Stimulated activated CD4-positive, alpha-beta T cell treated with anti-CD3 and anti-CD28 coated beads, Interleukin-12 subunit alpha, Interleukin-12 subunit beta, amount 100 ng/mL, for 48 hours (primary cell): ENCODE measurements around the gene SAA4.
"Not testable (repeated sequence)": the region's sequence is repeated elsewhere in the genome, so short reads cannot be mapped to it uniquely, and the experiment has no call there.

Source experiments
- DNase-seq, 3 donors: peaks; one replicate each; pipeline ENCODE4 v3.0.0-alpha.2; 2020; ENCODE audit warnings: low read depth in 2 of 3, low spot score in 1 of 3

The SAA4 gene

DNA sequence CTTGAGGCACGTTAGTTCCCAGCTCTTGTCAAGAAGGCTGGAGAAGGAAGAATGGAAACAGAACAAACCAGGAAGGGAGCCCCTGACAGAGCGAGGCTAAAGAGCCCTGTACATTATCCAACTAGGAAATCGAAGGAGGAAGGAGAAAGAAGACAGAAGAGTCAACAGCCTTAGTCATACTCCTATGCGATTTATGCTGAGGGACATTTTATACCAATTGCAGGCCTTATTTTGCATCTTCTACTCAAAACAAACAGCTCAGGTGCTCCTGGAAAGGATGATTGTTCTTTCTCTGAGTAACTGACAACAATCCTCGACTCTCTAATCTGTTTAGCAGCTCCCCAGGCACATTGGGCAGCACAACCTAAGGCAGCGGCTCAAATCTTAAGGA is 10.6 kb upstream of the SAA4 start:
- DNase-seq: not testable (repeated sequence)

DNA sequence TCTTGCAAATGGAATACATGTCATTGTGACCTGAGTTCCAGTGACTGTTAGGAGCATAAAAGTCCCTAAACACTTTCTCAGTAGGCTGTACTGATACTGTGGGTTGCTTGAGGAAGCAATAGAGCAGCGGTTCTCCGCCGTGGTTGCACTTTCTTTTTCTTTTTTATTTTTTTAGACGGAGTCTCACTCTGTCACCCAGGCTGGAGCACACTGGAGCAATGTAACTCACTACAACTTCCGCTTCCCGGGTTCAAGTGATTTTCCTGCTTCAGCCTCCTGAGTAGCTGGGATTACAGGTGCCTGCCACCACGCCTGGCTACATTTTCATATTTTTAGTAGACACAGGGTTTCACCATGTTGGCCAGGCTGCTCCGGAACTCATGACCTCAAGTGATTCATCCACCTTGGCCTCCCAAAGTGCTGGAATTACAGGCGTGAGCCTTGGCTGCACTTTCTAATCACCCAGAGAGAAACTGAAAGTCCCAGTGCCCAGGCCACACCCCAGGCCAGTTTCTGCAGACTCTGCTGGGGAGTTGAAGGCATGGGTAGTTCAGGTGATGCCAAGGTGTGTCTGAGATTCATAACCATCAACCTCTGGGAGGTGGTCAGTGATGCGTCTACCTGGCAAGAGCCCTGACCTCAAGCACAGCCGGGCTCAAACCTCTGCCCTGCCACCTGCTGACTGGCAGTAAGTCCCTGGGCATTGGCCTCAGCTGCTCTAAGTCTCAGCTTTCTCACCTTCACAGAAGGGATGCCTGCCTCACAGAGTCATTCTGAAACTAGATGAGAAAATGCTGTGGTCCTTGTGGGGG is 10.0 kb upstream of the SAA4 start:
- peak in 1 of 3 donors; percentile 8 for DNase-seq

DNA sequence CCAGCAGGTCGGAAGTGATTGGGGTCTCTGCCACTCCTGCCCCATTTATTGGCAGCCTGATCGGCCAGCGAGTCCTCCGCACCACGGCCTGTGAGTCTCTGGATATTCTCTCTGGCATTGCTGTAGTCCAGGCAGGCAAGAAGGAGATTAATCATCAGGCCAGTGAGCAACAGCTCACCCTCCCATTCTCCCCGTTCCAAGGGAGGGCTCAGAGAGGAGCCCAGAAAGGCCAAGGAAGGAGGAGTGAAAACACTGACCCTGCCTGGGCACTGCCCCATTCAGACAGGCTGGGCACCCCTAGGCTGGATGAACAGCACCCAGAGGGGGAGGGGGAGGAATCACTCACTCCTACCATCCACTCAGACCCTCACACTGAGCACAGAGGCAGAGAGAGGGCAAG is 8.8 kb upstream of the SAA4 start:
- no peak for DNase-seq

DNA sequence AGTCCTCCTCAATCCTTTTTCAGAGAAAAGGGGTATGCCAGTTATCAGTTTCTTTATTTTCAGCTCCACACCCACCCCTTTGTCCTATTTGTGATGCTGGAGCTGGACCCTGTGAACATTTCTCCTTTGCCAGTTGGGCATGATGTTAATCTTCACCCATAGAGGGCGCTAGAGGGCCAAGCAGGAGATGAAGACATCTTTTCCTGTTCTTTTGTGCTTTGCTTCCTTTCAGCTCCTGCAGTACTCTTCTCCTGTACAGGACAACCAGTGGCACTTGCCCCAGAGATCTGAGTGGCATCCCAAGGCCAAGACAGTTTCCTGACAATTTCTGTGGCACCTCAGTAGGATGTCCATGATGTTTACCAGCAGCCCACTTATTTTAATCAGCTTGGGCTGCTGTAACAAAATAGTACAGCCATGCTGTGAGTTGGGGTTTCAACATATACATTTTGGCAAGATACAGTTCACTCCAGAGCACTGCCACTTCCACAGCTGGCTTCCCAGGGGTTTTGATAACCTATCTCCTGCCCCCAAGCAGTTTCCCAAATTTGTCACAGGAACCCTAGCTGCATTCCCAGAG is 7.3 kb upstream of the SAA4 start:
- peak; percentile 31 to 70 (median 43) for DNase-seq

DNA sequence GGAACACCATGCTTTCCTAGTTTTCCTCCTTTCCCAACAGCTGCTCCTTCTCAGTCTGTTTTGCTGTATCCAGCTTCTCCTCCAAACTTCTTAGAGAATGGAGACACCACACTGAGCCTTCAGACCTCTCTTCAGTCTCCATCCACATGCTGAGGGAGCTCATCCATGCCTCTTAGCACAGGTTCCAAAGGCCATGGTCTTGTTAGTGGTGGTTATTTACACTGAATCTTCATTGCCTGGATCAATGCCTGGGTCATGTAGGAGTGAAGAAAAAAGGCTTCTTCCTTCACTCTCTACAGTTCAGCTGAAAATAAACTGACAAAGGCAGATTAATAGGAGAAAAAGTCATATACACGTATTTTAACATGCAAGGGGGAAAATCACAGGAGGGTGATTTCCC is 3.1 kb upstream of the SAA4 start:
- DNase-seq: no peak

DNA sequence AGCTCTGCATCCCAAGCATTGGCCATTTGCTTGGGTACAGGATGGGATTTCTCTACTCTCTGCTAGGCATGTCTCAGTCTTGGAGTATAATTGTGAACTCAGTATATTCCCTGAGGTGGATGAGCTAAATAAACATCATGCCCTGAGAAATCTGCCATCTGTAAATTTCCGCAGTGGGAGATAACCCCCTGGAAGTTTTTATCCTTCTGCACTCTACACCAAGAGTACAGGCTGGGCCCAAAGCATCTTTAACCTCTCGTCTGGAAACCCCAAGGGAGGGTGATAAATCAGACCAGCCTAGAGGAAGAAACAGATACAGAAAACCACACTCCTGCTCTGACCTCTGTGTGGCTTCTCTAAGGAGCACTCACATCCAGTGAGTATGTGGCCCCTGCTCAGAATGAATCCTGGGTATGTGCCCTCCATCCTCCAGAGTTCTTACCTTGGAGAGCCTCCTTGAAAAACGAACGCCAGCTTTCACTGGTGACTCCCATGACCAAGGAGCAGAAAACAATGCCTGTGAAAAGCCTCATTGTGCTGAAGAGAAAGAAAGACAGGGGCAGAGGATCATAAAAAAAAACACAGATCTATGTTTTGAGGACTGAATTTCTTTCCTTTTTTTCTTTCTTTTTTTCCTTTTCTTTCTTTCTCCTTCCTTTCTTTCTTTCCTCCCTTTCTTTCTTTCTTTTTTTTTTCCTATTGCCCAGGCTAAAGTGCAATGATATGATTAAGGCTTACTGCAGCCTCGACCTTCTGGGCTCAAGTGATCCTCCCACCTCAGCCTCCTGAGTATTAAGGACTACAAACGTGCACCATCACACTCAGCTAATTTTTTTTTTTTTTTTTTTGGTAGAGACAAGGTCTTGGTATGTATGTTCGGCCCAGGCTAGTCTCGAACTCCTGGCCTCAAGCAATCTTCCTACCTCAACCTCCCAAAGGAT is 938 bp downstream of the SAA4 start:
- no peak for DNase-seq

DNA sequence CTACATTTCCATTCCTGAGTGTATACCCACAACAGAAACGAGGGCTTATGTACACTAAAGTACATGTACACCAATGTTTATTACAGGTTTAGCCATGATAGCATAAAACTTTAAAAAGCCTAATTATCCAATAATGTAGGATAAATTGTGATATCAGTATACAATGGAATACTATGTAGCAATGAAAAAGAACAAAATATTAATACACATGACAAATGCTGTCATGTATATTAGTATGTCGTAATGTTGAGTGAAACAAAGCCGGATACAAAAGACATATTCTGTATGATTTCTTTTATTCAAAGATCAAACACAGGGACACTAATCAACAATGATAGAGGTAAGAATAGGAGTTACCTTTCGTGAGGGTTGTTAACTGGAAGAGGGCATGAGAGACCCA is 2.7 kb downstream of the SAA4 start:
- DNase-seq: no peak

DNA sequence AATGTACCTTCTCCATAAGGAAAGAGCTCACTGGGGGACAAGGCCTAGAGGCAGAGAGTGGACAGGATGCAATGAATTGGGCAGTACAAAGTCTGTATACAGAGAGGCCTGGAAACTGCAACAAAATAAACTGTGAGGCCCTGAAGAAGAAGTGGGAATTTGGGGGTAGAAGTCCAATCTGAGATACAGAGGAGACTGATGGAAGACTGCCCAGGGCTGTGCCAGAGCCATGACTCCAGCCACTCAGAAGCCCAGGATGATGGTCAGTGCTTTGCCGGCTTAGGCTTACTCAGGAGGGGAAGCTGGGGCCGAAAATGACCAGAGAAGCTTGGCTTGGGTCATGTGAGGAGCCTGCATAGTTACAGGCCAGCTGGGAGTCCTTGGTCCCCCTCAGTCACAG is 5.7 kb downstream of the SAA4 start:
- DNase-seq: no peak

DNA sequence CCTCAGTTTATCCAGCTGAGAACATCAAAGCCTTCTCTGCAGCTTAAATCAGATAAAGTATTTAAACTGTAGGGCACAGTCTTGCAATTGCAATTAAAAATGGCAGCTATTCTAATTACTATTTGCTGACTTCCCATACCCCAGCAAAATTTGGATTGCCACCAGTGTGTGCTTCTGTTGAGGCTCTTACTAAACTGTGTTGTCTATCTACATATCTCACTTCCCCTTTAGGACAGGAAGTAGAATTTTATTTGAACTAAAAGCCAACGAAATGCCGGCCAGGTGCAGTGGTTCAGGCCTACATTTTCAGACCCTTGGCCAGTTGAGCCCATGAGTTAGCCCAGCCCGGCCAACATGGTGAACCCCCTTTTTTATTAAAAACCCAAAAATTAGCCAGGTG is 7.1 kb downstream of the SAA4 start:
- DNase-seq: no peak

DNA sequence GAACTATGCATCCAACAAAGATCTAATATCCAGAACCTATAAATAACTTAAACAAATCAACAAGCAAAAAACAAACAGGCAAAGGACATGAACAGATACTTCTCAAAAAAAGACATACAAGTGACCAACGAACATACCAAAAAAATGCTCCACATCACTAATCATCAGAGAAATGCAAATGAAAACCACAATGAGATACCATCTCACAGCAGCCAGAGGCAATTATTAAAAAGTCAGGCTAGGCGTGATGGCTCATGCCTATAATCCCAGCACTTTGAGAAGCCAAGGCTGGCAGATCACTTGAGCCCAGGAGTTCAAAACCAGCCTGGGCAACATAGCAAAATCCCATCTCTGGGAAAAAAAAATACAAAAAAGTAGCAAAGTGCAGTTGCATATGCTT is 10.7 kb downstream of the SAA4 start:
- DNase-seq: no peak

DNA sequence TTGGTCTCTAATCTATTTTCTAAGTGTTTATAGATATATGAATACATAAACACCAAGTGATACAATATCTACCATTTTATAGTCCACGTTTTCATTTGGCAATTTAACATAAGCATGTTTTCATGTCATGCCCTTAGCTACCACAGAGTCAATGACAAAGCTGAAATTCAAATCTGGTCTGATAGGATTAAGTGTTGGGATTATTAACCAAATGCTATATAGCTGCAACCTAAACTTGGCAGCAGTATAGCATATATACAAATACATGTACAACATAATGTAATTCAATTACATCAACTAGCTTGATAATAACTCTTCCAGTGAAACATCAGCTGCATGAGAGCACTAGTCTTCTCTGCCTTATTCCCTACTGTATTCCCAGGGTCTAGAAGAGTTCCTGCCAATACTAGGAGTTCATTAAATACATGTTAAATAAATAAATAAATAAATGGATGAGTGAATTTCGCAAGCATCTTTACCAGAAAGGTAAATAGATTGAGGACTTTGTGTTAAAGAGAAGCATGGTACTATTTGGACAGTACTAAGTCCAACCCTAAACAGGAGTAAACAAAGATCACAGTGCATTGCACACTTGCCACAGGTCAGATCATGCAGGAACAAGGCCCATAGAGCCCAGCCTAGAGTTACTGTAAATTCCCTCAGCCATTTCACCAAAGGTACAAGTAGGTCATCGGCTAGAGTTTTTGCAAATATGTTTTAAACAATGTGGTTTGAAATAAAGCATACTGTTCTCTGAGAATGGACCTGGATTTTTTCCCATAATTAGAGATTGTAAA is 12.8 kb downstream of the SAA4 start:
- DNase-seq: no peak

DNA sequence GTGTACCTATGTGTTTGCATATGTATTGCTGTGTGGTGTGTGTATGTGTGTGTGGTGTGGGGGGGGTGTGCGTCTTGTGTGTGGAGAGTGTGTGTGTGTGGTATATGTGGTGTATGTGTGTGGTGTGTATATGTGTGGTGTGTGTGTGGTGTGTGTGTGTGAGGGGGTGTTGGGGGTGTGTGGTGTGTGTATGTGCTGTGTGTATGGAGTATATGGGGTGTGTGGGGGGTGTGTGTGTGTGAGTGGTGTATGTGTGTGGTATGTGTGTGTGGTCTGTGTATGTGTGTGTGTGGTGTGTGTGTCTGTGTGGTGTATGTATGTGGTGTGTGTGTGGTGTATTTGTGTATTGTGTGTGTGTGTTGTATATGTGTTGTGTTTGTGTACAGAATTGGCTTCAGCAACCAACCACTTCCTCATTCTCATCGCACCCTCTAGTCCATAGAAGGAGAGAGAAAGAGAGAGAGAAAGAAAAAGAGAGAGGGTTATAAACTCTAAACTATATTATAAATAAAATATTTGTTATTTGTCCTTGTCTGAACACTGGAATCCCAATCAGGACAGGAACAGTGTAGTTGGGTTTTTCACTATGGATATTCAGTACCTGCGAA is 13.7 kb downstream of the SAA4 start:
- DNase-seq: no peak

DNA sequence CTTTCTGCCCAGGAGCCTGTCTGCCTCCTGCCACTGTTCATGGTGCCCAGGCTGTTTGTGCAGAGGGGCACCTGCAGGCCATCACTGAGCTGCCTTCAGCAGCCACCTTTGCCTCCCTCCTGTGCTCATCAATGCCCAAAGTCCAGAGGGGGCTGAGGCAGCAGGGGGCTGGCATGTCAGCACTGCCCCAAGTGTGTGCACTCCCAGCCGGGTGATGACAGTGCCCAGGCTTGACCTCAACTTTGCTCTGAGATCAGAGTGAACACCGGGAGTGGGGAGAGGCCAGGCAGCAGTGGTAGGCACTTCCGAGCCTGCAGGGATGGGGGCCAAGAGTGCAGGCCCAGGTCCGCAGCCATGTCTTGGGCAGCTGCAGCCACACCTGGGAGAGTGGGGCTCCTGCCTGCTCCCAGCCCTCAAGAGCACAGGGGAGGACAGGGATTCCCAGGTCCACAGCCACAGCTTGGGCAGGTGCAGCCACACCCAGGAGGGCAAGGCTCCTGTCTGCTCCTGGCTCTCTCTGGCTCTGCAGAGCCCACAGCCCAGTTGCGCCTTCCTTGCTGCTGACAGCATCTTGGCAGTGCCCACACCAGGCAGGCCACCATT is 15.2 kb downstream of the SAA4 start:
- DNase-seq: no peak

DNA sequence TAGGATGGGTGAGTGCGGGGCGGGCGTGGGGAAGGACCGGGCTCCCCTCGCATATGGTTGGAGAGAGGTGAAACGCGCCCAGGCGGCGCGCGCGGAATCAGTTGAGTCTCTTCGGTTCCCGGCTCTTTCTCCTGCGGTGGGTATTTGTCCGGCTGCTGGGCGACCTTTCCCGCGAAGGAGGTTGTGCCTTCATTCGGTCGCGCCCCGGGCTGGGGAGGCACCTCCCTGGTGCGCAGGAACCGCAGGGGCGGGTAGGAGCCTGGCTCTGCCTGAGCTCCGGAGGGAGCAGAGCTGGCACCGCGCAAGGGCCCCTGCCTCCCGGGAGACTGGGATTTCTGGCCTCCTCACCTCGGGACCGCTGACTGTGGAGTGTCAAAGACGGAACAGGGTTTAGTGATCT is 27.5 kb downstream of the SAA4 start:
- no peak for DNase-seq

DNA sequence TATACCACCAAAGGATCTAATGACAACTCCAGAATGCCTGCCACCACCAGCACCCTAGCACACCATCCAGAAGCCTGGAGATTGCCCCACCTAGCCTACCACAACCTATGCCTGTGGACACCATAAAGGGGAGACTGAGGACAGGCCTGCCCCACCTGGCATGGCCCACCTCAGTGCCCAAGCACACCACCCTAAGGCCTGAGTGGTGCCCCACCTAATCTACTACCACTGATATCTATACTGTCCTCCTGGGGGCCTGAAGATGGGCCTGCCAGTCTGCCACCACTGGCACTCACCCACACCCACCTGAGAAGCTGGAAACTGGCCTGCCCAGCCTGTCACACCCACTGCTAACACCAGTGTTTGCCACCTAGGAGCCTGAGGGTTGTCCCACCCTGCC is 31.8 kb downstream of the SAA4 start:
- no peak for DNase-seq

DNA sequence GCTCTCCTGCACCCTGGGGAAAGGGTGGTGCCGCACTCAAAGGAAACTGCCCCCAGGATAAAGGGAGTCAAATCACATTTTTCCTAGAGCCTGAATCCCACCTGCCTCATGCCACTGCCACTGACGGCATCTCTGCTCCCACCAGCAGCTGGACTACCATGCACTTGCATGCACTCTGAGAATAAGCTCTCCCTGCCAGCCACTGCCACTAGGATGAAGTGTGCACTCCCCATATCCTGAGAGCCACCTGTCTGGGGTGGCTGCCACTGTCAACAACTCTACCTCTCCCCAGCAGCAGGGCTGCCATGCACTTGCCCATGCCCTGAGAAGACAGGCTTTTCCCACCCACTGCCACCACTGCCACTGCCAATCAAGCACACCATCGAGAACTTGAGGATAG is 32.4 kb downstream of the SAA4 start:
- DNase-seq: no peak

DNA sequence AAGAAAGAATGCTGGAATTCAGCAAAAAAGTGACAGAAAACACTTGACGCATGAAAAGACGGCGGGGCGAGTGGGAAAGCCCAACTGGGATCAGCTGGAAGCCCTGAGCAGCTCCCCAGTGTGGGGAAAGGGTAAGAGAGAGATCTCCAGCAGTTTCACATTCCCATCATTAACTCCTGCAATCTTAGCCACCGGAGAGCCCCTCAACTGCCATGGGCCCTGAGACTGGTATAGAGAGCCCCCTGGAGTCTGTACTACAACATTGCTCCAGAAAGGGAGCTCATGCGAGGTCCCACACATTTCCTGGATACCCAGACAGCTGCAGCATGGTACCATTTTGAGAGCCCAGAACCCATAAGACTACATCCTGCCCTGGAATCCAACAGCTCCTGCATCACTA is 32.9 kb downstream of the SAA4 start:
- DNase-seq: no peak

DNA sequence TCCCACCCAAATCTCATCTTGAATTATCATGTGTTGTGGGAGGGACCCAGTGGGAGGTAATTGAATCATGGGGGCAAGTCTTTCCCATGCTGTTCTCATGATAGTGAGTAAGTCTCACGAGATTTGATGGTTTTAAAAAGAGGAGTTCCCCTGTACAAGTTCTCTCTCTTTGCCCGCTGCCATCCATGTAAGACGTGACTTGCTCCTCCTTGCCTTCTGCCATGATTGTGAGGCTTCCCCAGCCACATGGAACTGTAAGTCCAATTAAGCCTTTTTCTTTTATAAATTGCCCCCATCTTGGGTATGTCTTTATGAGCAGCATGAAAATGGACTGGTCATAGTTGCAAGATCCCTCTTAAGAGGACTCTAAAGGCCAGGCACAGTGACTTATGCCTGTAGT is 38.9 kb downstream of the SAA4 start:
- DNase-seq: not testable (repeated sequence)

DNA sequence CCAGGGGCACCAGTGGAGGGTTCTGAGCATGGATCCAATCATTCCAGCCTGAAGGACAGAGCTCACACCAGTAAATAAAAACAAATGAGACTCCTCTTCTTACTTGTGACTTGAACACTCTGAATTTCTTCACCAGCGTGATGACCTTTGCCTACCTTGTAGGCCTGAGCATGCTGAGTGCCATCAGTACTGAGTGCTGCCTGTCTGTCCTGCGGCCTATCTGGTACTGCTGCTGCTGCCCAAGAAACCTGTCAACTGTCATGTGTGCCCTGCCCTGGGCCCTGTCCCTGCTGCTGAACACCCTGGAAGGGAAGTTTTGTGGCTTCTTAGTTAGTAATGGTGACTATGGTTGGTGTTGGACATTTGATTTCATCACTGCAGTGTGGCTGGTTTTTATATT is 40.1 kb downstream of the SAA4 start:
- no peak for DNase-seq

DNA sequence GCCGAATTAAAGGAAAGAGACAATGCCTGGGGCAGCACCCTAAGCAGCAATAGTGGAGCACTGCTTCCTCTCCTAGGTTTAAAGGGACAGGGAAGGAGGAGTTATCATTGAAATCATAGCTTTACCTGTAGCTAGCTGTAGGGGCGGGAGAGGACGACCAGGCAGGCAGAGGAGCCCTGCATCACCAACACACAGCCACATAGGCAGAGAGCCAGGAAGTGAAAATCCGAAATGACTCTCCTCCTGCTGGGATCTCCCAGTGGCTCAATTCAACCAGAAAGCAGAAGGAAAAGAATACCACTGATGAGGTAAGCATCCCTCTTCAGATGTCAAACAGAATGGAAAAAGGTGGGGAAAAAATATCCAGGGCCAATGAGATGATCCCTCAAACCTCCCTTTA is 43.6 kb downstream of the SAA4 start:
- DNase-seq: no peak
